ENCODE results near the gene HAL.

- TF ChIP-seq CTCF (IDR thresholded peaks at IDR 0.05; ENCODE audit: low read length), result no peak
- TF ChIP-seq EZH2 (optimal IDR thresholded peaks at IDR 0.05; ENCODE audit: low read depth, low read length), result no peak
Observed at GRCh38 chr12:96007729-96008128, 11.6 kb upstream of the HAL start.
